22Rv1 (cell line): ENCODE data around the gene FNDC7.
"Not testable (repeated sequence)": the region's sequence is repeated elsewhere in the genome, so short reads cannot be mapped to it uniquely, and the experiment has no call there.

Experiments
- H3K27ac ChIP-seq: fragments of 450-650 bp; 2 replicates; pipeline ENCODE4 v1.5.1; 2017
- CTCF ChIP-seq: fragments of 450-650 bp; IDR thresholded peaks from 2 replicates; pipeline ENCODE4 v1.5.1; 2017; ENCODE audit warnings: mild to moderate bottlenecking
- ZFX ChIP-seq: fragments of 450-650 bp; IDR thresholded peaks from 2 replicates; pipeline ENCODE4 v1.6.1; 2017; ENCODE audit warnings: antibody characterized with exemption, borderline replicate concordance

Gene FNDC7

DNA sequence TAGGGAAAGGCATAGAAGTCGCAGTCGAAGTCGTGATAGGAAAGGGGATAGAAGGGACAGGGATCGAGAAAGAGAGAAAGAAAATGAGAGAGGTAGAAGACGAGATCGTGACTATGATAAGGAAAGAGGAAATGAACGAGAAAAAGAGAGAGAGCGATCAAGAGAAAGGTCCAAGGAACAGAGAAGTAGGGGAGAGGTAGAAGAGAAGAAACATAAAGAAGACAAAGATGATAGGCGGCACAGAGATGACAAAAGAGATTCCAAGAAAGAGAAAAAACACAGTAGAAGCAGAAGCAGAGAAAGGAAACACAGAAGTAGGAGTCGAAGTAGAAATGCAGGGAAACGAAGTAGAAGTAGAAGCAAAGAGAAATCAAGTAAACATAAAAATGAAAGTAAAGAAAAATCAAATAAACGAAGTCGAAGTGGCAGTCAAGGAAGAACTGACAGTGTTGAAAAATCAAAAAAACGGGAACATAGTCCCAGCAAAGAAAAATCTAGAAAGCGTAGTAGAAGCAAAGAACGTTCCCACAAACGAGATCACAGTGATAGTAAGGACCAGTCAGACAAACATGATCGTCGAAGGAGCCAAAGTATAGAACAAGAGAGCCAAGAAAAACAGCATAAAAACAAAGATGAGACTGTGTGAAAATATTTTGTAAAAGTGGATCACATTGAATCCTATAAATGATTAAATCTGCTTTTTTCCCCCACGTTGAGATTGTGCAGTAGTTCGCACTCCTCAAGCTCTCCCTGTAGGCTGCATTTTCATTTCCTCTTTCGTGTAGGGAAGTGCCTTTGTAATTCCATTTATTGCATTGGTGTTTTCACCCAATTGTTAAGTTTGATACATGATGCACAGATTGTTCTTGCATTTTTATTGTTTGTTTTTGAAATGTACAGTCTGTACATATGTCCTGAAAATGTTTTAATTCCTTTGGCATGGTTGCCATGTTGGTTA is 13.1 kb upstream of the FNDC7 start:
- H3K27ac ChIP-seq: no peak overlapping the region
- no peak for TF ChIP-seq CTCF
- TF ChIP-seq ZFX: no peak

- no peak for TF ChIP-seq ZFX
- no peak for TF ChIP-seq CTCF
- no peak overlapping the region for H3K27ac ChIP-seq
Measured at GRCh38 chr1:108701176-108701849, 11.4 kb upstream of the FNDC7 start.

DNA sequence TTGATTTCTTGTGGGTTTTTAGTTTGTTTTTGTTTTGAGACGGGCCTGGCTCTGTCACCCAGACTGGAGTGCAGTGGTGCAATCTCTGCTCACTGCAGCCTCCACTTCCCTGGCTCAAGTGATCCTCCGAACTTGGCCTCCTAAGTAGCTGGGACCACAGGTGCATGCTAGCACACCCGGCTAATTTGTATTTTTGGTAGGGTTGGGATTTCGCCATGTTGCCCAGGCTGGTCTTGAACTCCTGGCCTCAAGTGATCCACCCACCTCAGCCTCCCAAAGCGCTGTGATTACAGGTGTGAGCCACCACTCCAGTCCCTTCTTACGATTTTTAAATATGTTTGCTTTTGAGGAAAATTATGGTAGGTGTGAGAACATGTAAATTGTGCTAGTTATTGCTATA is 10.6 kb upstream of the FNDC7 start:
- not testable (repeated sequence) for H3K27ac ChIP-seq

GRCh38 chr1:108703939-108704338 is 8.8 kb upstream of the FNDC7 start:
- no peak overlapping the region for H3K27ac ChIP-seq

GRCh38 chr1:108704496-108704895 is 8.2 kb upstream of the FNDC7 start:
- TF ChIP-seq CTCF: no peak
- TF ChIP-seq ZFX: no peak
- H3K27ac ChIP-seq: no peak overlapping the region

More at GRCh38 chr1:108703939-108704338, 8.8 kb upstream of the FNDC7 start:
- no peak for TF ChIP-seq CTCF
- TF ChIP-seq ZFX: no peak

DNA sequence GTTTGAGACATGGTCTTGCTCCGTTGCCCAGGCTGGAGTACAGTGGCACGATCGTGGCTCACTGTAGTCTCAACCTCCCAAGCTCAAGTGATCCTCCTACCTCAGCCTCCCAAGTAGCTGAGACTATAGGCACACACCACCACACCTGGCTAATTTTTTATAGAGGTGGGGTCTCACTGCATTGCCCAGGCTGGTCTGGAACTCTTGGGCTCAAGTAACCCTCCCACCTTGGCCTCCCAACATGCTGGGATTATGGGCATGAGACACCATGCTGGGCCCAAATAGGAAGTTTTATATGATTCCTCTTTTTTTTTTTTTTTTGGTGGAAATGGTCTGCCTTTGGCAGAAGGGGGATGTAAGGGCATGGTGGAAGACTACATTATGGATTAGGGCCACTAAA is 6.1 kb upstream of the FNDC7 start:
- no peak overlapping the region for H3K27ac ChIP-seq
- TF ChIP-seq CTCF: no peak
- TF ChIP-seq ZFX: no peak

- no peak overlapping the region for H3K27ac ChIP-seq
- TF ChIP-seq CTCF (0 out of 2 replicates have a peak, but pooled peaks have one; percentile 25), ZFX (no peak)
Measured at GRCh38 chr1:108708691-108709660, 3.7 kb upstream of the FNDC7 start.
